Testis (tissue), 3 donors: Measurements from ENCODE around the gene HRAS. TPM values are rescaled to one million over a fixed set of nuclear protein-coding genes. Genes with fewer than 3 reads are reported as not detected.

ENCODE experiments used
- DNase-seq: peaks from one replicate; pipeline ENCODE4 v3.0.0-alpha.2; 2019
- H3K27ac ChIP-seq, 2 donors: fragments of 200-600 bp; sonication (generic); one replicate each; pipeline ENCODE4 v1.5.1; 2019
- H3K27me3 ChIP-seq: fragments of 200-600 bp; sonication (generic); one replicate; pipeline ENCODE4 v1.5.1; 2019
- H3K36me3 ChIP-seq: fragments of 200-600 bp; sonication (generic); one replicate; pipeline ENCODE4 v1.5.1; 2017; ENCODE audit warnings: low read depth; ENCODE audit errors: missing control alignments
- H3K4me1 ChIP-seq: fragments of 200-600 bp; sonication (generic); one replicate; pipeline ENCODE4 v1.5.1; 2019
- H3K4me3 ChIP-seq, 2 donors: fragments of 200-600 bp; sonication (generic); one replicate each; pipeline ENCODE4 v1.5.1; 2017 to 2019
- H3K9me3 ChIP-seq: fragments of 200-600 bp; sonication (generic); one replicate; pipeline ENCODE4 v1.5.1; 2017
- CTCF ChIP-seq, 3 experiments: fragments of 450-650 bp in 2 of 3; fragments of 200-600 bp in 1 of 3; sonication (generic) in 1 of 3; IDR thresholded peaks; one replicate each; pipeline ENCODE4 v1.5.1; 2016 to 2019; ENCODE audit warnings: antibody characterized with exemption in 3 of 3, mild to moderate bottlenecking in 2 of 3, moderate library complexity in 1 of 3
- POLR2A ChIP-seq: fragments of 450-650 bp; IDR thresholded peaks from one replicate; pipeline ENCODE4 v1.6.1; 2017; ENCODE audit warnings: antibody characterized with exemption, mild to moderate bottlenecking, moderate library complexity
- WGBS, 2 donors: methylation state at CpG; one replicate each; pipeline ENCODE4 v1.1.5; 2018; 5-methylcytosine and 5-hydroxymethylcytosine counted together
- intact Hi-C: fragments of 100-400 bp; cut with DNase I; formaldehyde crosslinking; loops from one replicate; pipeline ENCODE4 v1.15.1; 2023; ENCODE audit warnings: low total_unique reads
- polyA plus RNA-seq: library from polyadenylated mRNA; stranded (reverse); fragments of 350-450 nt; fragmentation: Illumina TruSeq; extraction: RNeasy Lipid Tissue Mini Kit (QIAGEN cat#74804); gene quantifications from one replicate; pipeline ENCODE4 v1.2.3, GENCODE V29; 2014; ENCODE audit warnings: low read depth, low replicate concordance; ENCODE audit not compliant: insufficient read depth
- total RNA-seq, 2 donors: library from RNA; depleted of rRNA; stranded (reverse); fragments of >200 nt; gene quantifications; one replicate each; pipeline ENCODE4 v1.2.3, GENCODE V29; 2016

Gene HRAS
- total and polyA plus RNA-seq, 3 donors from 2014 or later: 31.4 to 49.7 (median 35.1) TPM

GRCh38 chr11:528166-528814 lies 7.1 kb downstream of the HRAS start:
- Histone ChIP-seq H3K27me3 (no peaks in the 10 kb centered on the region), H3K4me3 (no peak overlapping the region), H3K27ac (no peak overlapping the region), H3K4me1 (no peaks in the 10 kb centered on the region), H3K9me3 (no peaks in the 10 kb centered on the region), H3K36me3 (no peaks in the 10 kb centered on the region)
- 82 to 86% methylated on average over 15 to 29 of the region's 30 CpGs for WGBS, 2 donors
- DNase-seq: no peak
- intact Hi-C loops: no loop called here
- TF ChIP-seq POLR2A (no peak), CTCF (IDR thresholded peaks at IDR 0.05) (no peak)

GRCh38 chr11:526192-526591 lies 9.2 kb downstream of the HRAS start:
- Histone ChIP-seq H3K4me3 (no peak overlapping the region), H3K36me3 (no peaks in the 10 kb centered on the region)

GRCh38 chr11:521177-521688 lies 14.1 kb downstream of the HRAS start:
- Histone ChIP-seq H3K4me3 (no peak overlapping the region), H3K4me1 (no peaks in the 10 kb centered on the region), H3K36me3 (no peaks in the 10 kb centered on the region), H3K9me3 (no peaks in the 10 kb centered on the region), H3K27ac (no peak overlapping the region), H3K27me3 (no peaks in the 10 kb centered on the region)
- DNase-seq: no peak
- intact Hi-C loops: no loop called here
- 82 to 87% methylated on average over 8 to 10 of the region's 10 CpGs for WGBS, 2 donors
- TF ChIP-seq CTCF (IDR thresholded peaks at IDR 0.05): no peak
- TF ChIP-seq POLR2A: no peak

More at GRCh38 chr11:526192-526591, 9.2 kb downstream of the HRAS start:
- no peaks in the 10 kb centered on the region for H3K4me1 ChIP-seq
- H3K27me3 ChIP-seq: no peaks in the 10 kb centered on the region
- WGBS, 2 donors: 77 to 85% methylated on average over 17 of the region's 17 CpGs
- intact Hi-C loops: no loop called here
- no peaks in the 10 kb centered on the region for H3K9me3 ChIP-seq
- TF ChIP-seq POLR2A: no peak
- no peak for TF ChIP-seq CTCF (IDR thresholded peaks at IDR 0.05)
- H3K27ac ChIP-seq: no peak overlapping the region
- no peak for DNase-seq

- H3K27ac ChIP-seq: no peak overlapping the region
- no peaks in the 10 kb centered on the region for H3K27me3 ChIP-seq
- WGBS, 2 donors: 83 to 90% methylated on average over 39 of the region's 39 CpGs
- no peak for DNase-seq
- intact Hi-C loops: no loop called here
- TF ChIP-seq POLR2A (no peak), CTCF (IDR thresholded peaks at IDR 0.05) (no peak)
- no peaks in the 10 kb centered on the region for H3K9me3 ChIP-seq
- no peaks in the 10 kb centered on the region for H3K4me1 ChIP-seq
- no peaks in the 10 kb centered on the region for H3K36me3 ChIP-seq
- no peak overlapping the region for H3K4me3 ChIP-seq
Observed at GRCh38 chr11:520428-521176, 14.8 kb downstream of the HRAS start.
